NCI-H2227 (cell line): Measurements from ENCODE around the gene PIK3CD.
"Not testable (repeated sequence)": the region's sequence is repeated elsewhere in the genome, so short reads cannot be mapped to it uniquely, and the experiment has no call there.

ENCODE experiments used
- DNase-seq: peaks from one replicate; lab custom pipeline; 2025; ENCODE audit not compliant: unreplicated experiment; lab: John Stamatoyannopoulos, UW

Gene PIK3CD

GRCh38 chr1:9621032-9621431 is 30.5 kb upstream of the PIK3CD start:
- no peak for DNase-seq

DNA sequence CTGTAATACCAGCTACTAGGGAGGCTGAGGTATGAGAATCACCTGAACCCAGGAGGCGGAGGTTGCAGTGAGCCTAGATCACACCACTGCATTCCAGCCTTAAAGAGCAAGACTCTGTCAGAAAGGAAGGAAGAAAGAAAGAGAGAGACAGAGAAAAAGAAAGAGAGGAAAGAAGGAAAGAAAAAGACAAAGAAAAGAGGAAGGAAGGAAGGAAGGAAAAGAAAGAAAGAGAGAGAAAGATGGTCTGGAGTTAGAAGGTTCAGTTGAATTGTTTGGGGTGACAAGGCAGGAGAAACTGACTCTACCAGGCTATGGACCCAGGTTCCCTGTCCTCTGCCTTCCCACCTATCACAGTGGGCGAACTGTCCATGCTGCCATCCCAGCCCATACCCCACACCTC is 27.4 kb upstream of the PIK3CD start:
- no peak for DNase-seq

- not testable (repeated sequence) for DNase-seq
These were observed 26.5 kb upstream of the PIK3CD start for GRCh38 chr1:9625030-9625429.

DNA sequence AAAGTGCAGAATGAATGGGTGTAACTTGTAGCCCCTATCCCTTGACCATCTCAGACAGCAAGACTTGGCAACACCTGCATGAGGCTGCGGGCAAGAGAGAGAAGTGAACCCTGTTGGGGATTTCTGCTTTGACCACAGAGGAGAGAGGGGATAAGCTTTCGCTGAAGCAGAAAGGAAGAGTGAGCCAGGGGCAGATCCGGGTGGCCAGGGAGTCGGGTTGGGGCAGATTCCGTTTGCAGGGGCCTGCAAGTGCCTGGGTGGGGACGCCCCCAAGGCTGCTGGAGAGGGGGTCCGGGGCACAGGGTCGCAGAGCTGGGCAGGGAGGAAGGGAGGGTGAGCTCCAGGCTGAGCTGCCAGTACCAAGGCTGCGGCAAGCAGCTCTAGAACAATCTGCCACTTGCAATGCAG is 25.3 kb upstream of the PIK3CD start:
- DNase-seq, result no peak

- no peak for DNase-seq
These were observed 22.7 kb upstream of the PIK3CD start for GRCh38 chr1:9628541-9629444.

DNA sequence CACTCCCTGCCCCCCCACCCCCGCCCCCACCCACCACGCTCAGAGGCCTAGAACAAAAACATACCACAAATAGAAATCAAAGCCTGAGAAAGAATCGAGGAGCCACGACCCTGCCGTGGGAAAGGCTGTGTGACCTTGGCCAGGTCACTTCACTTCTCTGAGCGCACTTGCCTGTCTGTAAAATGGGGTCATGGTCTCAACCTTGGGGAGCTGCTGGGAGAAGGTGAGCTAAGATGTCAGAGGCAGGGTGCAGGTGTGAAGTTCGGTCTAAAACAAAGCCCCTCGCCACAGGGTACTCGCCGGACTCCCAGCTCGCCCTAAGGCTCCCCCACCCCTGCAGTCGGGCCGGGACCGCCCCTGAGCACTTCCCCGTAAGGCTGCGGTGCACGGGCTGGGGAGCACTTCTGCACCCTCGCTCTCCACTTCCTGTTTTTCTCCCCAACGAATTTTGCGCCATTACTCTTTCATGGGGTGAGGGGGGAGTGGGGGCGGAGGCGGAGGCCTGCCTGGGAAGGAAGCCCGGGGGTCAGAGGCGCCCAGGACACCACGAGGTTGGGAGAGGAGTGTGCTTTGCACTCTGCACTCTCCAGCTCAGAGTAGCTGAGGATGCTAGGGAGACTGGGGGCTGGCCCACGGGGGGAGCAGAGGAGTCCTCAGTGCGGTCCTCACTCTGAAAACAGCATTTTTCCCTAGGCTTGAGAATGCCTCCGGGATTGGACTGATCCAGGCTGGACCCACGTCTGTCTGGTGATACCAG is 21.9 kb upstream of the PIK3CD start:
- DNase-seq, result no peak

GRCh38 chr1:9630331-9631111 is 21.0 kb upstream of the PIK3CD start:
- DNase-seq, result no peak

- DNase-seq, result no peak
These were observed 19.9 kb upstream of the PIK3CD start for GRCh38 chr1:9631613-9632012.

DNA sequence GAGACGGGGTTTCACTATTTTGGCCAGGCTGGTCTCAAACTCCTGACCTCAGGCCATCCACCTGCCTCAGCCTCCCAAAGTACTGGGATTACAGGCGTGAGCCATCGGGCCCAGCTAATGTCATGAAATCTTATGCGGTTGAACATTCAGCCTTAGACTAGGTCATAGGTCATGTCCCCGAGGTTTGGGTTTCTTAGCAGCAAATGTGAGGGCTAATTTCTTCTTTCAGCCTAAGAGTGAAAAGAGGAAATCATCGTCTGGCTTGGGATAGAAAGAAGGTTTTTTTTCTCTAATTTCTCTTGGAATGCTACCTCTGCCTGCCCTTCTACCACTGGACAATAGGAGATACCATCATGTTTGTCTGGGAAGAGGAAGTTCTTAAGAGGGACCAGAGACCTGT is 18.0 kb upstream of the PIK3CD start:
- DNase-seq, result no peak

- DNase-seq, result no peak
These were observed 16.9 kb upstream of the PIK3CD start for GRCh38 chr1:9634582-9634981.

DNA sequence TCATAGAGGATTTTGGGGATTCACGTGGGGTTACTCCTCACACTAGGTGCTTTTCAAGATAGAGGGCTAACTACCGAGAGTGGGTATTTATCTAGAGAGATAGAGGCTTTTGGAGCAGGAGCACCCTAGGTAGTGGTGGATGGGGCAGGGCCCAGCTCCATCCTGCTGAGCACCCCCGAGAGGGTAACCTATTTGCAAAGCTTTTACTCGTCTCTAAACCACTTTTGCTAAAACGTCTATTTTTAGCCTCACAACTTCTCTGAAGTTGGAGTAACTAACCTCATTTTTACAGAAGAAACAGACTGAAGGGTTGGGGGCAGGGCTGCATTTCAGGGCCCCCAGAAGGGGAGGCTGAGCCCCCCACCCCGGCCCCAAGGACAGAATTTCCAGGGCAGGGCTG is 12.3 kb upstream of the PIK3CD start:
- no peak for DNase-seq

- DNase-seq, result no peak
These were observed 7.9 kb upstream of the PIK3CD start for GRCh38 chr1:9643351-9644256.

GRCh38 chr1:9646037-9646436 is 5.5 kb upstream of the PIK3CD start:
- no peak for DNase-seq

DNA sequence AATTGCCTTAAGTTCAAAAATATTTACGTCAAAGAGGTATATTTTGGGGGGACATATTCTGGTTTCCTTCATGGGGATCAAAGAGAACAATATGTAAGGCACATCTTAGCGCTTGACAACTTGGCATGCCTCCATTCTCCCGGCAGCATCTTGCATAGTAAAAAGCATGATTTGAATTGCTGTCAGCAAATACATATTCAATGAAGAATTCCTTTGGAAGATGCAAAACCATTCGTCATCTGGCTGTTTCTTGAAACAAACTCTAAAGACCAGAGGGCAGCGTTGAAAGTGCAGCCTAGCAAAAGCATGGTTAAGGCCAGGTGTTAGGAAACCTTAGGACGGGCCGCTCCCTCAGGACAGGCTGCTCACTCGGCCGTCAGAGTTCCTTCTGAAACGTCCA is 3.4 kb upstream of the PIK3CD start:
- DNase-seq, result no peak

DNA sequence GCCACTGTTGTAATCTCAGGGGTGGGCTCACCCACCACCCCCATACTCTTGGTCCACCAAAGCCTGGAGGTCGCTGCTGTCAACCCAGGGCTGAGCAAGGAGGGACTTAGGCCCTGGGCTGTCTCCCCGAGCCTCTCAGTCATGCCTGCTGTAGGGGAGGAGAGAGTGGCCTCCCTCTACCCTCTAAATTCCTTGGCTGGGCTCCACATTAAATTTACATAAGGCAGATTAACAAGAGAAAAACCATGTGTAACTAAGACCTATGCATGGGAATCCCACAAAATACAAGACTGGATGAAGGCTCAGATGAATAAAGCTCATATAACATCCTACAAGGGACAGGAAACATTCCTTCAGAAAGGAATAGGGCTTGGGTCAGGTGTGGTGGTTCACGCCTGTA is 1.8 kb upstream of the PIK3CD start:
- no peak for DNase-seq

GRCh38 chr1:9651220-9651564 is 339 bp upstream of the PIK3CD start:
- no peak for DNase-seq

DNA sequence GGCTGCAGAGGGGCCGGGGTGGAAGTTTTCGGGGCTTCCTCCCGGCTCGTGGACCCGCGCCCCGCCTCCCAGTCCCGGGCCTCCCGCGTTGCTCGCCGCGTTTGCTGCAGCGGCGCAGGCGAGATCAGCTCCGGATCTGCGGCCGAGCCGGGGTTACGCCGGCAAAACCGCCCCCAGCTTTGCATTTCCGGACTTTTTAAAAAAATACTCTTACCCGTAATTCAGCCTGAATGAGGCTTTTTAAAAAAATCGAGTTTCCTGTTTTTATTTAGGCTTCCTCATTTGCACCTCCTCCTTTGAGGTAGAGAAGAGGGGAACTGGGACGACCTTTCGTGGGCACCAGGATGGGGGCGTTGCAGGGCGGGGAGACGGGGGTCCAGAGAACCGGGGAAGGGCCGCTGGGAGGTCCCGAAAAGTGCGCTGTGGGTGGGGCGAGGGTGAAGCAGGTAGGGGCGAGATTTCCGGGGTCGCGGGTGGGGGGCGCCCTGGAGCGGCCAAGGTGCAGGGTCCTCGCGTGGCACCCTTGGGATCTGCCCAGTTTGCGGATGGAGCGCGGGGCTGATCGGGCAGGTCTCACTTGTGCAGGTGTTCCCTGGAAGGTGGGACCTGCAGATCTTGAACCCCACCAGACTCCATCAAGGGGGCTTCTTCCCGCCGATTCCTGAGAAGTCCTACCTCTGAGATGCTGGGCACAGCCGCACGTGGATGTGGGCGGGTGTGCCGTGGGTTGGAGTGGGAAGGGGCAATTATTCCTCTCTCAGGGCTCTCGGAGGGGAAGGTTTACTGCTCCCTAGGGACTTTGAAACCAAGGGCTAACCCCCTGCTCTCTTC is 1.1 kb downstream of the PIK3CD start:
- DNase-seq, result peak; percentile 67

- no peak for DNase-seq
These were observed 1.6 kb downstream of the PIK3CD start for GRCh38 chr1:9653210-9653490.

GRCh38 chr1:9653491-9654050 is 2.0 kb downstream of the PIK3CD start:
- DNase-seq, result no peak
